ENCODE measurements around the gene LRRC28.

LRRC28 gene

DNA sequence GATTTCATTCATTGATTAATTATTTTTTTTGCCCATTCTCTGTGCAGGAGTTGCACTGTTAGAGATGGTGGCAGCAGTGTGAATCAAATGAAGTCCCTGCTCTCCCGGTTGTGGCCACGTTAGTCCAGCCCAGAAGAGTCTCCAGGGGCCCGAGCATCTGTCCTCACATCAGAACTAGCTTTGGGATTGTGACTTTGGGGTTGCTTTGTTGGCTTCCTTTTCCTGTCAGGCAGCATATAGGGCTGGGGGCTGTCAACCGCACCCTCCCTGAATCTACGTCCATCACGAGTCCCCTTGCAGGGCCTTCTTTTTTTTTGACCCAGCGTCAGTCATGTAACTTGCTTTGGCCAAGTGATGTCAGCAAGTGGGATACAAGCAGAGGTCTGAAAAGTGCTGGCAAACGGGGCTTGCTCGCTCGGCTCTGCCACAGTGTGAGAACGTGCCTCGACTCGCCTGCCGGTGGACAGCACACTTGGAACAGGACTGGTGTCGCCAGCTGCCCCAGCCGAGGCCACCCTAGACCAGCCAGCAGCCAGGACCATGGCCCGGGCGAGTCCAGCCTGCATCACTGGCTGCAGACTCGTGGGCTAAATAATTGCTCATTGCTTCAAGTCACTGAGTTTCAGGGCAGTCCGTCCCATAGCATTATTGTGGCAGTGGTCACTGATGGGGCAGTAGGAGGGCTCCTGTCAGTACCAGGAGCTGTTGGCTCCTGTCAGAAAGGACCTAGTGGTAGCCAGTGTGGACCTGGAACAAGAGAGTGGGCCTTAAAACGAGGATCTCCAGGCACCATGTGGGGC is 162.9 kb downstream of the LRRC28 start:
- TF ChIP-seq JUND (IDR thresholded peaks at IDR 0.05; ENCODE audit: low read depth): no peak
- in situ Hi-C loops (cut with HindIII; ENCODE audit: low pct_unique_long_range_greater_than_20kb, low sequenced_read_pairs): no loop called here

DNA sequence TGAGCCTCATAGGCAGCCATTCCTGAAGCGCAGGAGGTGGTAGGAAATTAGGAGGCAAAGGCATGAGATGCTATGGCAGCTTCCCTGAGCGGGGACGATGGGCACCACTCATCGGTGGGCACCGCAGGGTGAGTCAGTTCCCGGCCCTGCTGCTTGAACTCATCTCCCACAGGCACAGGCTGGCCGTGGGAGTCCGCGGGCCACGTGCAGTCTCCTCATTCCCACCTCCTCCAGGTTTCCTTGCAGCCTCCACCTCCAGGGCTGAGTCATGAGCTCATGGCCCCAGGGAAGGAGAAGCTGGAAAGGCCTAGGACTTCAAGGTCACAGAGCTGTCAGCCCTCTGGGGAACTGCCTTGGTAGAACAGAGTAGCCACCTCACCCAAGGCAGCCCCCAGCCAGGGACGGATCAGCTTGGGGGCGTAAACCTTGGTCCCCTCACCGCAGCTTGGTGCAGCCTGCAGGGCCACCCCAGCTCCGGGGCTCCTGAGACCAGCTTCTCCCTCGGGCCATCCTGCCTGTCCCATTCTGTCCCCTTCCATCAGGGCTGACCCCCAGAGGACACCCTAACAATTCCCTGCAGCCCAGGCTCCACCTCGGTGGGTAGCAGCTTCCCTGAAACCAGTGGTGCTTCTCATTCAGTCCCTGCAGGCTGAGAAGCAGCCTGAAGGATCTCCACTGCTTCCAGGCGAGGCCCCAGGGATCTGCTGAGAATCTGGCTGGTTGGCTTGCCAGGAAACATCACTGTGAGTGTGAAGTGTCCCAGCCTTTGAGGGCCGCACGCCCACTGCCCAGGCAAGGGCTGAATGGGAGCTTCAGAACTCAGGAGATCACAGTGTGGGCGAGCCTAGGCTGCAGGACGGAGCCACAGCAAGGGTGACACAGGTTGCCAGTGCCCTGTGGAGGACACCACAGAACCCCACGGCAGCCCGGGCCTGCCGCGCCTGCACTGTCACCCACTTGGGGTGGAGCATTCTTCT is 163.8 kb downstream of the LRRC28 start:
- in situ Hi-C loops (cut with HindIII; ENCODE audit: low pct_unique_long_range_greater_than_20kb, low sequenced_read_pairs): no loop called here
- DNase-seq (ENCODE audit: low read depth in 1 of 2, low spot score in 1 of 2): no peak
- TF ChIP-seq JUND (IDR thresholded peaks at IDR 0.05; ENCODE audit: low read depth): no peak

More for the DNA sequence above, 162.9 kb downstream of the LRRC28 start:
- no peak for DNase-seq (ENCODE audit: low read depth in 1 of 2, low spot score in 1 of 2)

DNA sequence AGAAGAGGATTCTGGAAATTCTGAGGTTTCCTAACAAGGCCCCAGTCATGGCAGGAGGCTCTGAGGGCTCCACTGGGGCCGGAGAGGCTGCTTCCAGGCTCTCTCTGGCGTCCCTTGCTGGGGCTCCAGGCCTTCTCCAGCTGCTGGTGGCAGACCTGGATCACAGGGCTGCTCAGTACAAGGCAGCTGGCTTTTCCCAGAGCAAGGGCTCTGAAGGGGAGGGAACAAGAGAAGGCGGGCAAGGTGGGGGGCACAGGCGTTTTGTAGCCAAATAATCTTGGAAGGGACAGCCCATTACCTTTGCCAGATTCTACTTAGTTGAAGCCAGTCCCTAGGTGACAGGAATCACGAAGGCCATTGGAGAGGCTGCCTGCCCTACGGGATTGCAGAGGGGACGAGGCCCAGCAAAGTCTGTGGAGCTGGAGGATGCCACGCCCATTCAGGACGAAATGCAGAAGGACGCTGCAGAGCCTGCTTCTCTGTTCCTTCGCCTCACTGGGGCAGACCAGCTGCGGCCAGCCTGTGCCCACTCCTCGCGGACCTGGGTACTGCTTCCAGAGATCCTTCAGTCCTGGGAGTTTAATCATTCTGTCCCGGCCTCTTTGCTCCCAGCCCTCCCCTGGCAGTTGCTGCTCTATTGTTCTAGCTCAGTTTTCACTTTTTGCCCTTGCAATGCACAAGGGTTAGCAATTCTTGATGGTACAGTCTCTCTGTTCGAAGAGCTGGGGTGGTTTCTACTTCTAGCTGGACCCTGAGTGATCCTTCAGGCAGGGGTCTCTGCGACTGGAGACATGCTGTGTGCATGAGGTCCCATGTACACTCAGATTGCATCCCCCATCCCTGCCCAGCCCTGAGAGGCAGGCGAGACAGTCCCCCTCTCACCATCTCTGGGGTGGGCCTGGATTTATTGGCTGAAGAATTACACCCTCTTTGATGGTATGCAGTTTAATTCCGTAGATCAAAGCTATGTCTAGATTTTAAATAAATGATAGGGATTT is 165.2 kb downstream of the LRRC28 start:
- no peak for TF ChIP-seq JUND (IDR thresholded peaks at IDR 0.05; ENCODE audit: low read depth)
- DNase-seq (ENCODE audit: low read depth in 1 of 2, low spot score in 1 of 2): no peak
- in situ Hi-C loops (cut with HindIII; ENCODE audit: low pct_unique_long_range_greater_than_20kb, low sequenced_read_pairs): no loop called here

DNA sequence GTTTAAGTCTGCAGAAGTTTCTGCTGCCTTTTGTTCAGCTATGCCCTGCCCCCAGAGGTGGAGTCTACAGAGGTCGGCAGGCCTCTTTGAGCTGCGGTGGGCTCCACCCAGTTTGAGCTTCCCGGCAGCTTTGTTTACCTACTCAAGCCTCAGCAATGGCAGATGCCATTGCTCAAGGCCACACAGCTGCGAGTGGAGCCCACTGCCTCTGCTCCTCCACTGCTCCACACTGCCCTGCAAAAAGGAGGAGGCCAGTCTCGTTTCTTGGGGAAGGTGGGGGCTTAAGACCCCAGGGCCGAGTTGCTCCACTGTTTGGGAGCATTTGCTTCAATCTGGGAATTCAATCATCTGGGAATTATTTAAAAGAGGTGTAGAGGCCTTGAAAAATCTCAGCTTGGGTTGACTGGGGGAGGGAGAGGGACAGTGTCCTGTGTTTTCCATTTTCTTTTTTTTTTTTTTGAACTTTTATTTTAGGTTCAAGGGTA is 169.9 kb downstream of the LRRC28 start:
- DNase-seq (ENCODE audit: low read depth in 1 of 2, low spot score in 1 of 2): no peak
- no peak for TF ChIP-seq JUND (IDR thresholded peaks at IDR 0.05; ENCODE audit: low read depth)
- in situ Hi-C loops (cut with HindIII; ENCODE audit: low pct_unique_long_range_greater_than_20kb, low sequenced_read_pairs): no loop called here

DNA sequence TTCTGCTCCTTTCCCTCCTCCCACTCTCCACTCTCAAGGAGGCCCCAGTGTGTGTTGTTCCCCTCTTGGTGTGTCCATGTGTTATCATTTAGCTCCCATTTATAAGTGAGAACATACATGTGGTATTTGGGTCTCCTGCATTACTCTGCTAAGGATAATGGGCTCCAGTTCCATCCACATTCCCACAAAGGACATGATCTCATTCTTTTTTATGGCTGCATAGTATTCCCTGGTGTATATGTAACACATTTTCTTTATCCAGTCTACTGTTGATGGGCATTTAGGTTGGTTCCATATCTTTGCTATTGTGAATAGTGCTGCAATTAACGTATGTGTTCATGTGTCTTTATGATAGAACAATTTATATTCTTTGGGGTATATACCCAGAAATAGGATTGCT is 170.5 kb downstream of the LRRC28 start:
- in situ Hi-C loops (cut with HindIII; ENCODE audit: low pct_unique_long_range_greater_than_20kb, low sequenced_read_pairs): no loop called here
- no peak for TF ChIP-seq JUND (IDR thresholded peaks at IDR 0.05; ENCODE audit: low read depth)
- no peak for DNase-seq (ENCODE audit: low read depth in 1 of 2, low spot score in 1 of 2)

DNA sequence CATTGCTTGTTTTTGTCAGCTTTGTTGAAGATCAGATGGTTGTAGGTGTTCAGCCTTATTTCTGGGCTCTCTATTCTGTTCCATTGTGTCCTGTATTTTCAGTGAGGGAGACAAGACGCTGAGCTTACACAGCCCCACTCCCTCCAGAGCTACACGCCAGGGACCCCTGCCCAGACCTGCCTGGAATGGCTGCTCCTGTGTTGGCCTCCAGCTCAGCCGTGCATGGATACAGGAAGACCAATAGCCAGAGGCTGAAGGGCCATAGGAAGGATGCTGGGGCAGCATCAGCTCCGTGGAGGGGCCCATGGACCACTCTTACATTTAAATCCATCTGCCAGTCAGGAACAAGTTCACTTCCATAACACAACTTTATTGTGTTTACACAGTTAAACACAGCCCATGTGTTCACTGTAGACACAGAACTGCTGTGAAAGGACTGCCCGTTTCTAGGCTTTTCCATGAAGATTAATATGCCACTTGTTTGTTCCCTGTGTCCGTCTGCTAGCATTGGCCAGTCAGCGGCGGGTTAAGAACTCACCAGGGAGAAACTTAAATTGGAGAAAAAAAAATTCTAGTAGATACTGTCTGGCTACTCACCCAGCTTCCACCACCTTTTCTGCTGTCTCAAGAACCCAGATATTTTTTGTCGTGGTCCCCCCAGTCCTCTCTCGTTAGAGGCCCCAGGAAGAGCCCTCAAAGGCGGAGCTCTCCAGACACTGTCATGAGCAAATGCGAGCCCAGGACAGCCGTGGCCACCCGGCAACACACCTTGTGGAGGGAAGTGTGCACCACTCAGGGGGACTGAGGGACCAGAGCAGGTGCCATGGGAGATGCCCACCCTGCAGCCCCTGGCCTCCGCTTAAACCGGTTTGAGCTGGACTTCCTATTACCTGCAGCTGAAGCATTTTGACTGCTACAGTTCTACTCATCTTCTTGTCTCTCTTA is 172.2 kb downstream of the LRRC28 start:
- in situ Hi-C loops (cut with HindIII; ENCODE audit: low pct_unique_long_range_greater_than_20kb, low sequenced_read_pairs): no loop called here
- no peak for TF ChIP-seq JUND (IDR thresholded peaks at IDR 0.05; ENCODE audit: low read depth)
- no peak for DNase-seq (ENCODE audit: low read depth in 1 of 2, low spot score in 1 of 2)

DNA sequence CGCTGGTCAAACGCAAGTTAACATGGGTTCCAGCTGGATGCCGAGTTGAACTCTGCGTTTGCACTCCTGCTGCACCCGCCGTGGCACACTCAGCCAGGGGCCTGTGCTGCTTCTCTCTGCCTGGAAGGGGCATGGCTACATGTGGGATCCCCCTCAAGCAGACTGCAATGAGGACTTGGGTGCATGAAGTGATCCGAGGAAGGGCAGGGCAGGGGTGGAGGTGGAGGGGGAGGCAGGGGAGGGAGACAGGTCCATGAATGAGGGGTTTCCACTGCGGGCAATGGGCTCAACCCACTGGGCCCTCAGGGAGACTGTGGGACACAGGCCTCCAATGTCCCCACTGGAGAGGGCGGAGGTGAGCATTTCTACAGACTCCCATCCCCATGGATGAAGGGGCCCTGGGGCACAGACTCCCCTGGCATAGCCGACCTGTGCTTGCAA is 172.9 kb downstream of the LRRC28 start:
- no peak for TF ChIP-seq JUND (IDR thresholded peaks at IDR 0.05; ENCODE audit: low read depth)
- no peak for DNase-seq (ENCODE audit: low read depth in 1 of 2, low spot score in 1 of 2)
- in situ Hi-C loops (cut with HindIII; ENCODE audit: low pct_unique_long_range_greater_than_20kb, low sequenced_read_pairs): no loop called here

DNA sequence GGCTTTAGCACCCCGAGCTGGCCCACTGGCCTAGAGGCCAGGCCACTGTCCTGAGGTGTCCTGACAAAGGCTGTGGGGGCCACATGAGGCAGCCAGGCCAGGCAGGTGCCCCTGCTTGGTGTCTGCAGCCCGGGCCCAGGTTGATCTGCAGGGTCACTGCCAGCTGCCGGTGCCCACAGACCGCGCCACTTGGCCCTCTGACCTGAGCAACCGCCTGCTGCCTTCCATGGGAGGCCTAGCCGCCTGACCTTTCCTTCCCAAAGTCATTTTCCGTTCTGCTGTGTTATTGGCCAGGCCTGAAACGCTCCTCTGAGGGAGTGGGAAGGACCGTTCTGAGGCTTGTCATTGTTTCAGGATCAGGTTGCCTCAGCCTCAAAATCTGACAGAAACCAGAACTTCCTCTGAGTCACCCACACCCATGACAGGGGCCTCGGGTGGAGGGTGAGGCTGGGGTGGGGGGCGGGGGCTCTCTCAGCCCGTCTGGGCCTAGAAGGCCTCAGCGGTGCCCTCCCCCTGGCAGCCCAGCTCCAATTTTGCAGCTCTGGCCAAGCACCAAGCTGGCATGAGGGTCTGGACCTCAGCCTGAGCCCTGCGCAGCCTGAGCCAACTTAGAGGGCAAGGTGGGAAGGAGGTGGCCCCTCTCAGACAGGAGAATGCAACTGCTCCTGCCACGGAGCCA is 173.8 kb downstream of the LRRC28 start:
- no peak for DNase-seq (ENCODE audit: low read depth in 1 of 2, low spot score in 1 of 2)
- in situ Hi-C loops (cut with HindIII; ENCODE audit: low pct_unique_long_range_greater_than_20kb, low sequenced_read_pairs): no loop called here
- TF ChIP-seq JUND (IDR thresholded peaks at IDR 0.05; ENCODE audit: low read depth): no peak

DNA sequence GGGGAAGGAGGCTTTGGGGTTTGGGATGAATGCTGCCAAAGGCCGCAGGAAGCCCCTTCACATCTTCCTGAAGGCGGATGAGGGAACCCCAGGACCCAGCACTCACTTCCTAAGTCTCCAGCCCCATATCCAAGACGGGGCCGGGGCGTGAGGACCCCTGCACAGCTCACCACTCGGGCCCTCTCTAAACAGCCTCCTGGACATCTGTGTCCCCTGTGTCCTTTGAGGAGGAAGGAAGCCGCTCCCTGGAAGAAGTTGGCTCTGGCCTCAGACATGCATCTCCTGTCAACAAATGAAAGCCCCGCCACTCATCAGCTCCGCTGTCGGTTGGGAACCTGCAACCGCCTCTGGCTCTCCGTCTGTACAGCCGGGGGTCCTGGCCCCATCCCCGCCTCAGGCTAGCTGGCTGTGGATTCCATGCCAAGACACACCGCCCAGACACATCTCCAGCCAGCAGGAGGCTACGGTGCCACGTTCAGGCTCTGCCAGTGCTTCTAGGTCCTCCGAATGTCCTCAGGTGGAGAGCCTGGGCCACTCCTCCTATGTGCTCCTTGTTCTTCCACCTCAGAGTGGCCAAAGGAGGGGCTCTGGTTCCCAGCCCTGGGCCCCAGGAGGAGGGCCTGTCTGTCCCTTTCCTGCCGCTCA is 174.5 kb downstream of the LRRC28 start:
- no peak for TF ChIP-seq JUND (IDR thresholded peaks at IDR 0.05; ENCODE audit: low read depth)
- peak in 1 of 2 experiments; percentile 55 for DNase-seq (ENCODE audit: low read depth in 1 of 2, low spot score in 1 of 2)
- in situ Hi-C loops (cut with HindIII; ENCODE audit: low pct_unique_long_range_greater_than_20kb, low sequenced_read_pairs): no loop called here
